SU-DHL-6 (cell line): ENCODE data around the gene ITSN1.

Experiments used
- CTCF ChIP-seq: fragments of 200-600 bp; sonication (generic); IDR thresholded peaks from one replicate; pipeline ENCODE4 v1.5.1; 2017; ENCODE audit warnings: antibody characterized with exemption, mild to moderate bottlenecking, low read length, moderate library complexity; ENCODE audit not compliant: insufficient read depth, poor library complexity, severe bottlenecking
- EZH2phosphoT487 ChIP-seq: fragments of 200-600 bp; sonication (generic), shearing (Covaris generic); conservative IDR thresholded peaks from 2 replicates; pipeline ENCODE4 v1.6.1; 2018; ENCODE audit warnings: mild to moderate bottlenecking, antibody characterized with exemption, low read length, moderate library complexity, mixed read lengths

- TF ChIP-seq CTCF (no peak), EZH2phosphoT487 (no peak)
These were observed 7.9 kb downstream of the ITSN1 start for GRCh38 chr21:33650230-33650629.
